Ovary (tissue), 3 donors: ENCODE results near the gene BRD3.

Experiments
- CTCF ChIP-seq, 3 donors: fragments of 450-650 bp in 2 of 3; fragments of 200-600 bp in 1 of 3; IDR thresholded peaks; one replicate each; pipeline versions ENCODE4 v1.5.1 to v1.8.0; 2016 to 2022; ENCODE audit warnings: antibody characterized with exemption in 3 of 3, mild to moderate bottlenecking in 1 of 3
- EP300 ChIP-seq: sonication (generic); formaldehyde crosslinking; IDR thresholded peaks from one replicate; pipeline ENCODE4 v1.6.1; 2017; ENCODE audit warnings: antibody characterized with exemption
- POLR2A ChIP-seq: fragments of 450-650 bp; IDR thresholded peaks from one replicate; pipeline ENCODE4 v1.6.1; 2017; ENCODE audit warnings: antibody characterized with exemption, mild to moderate bottlenecking, moderate library complexity
- donor health status: DM: no; HTN: no; CAD: no.

DNA sequence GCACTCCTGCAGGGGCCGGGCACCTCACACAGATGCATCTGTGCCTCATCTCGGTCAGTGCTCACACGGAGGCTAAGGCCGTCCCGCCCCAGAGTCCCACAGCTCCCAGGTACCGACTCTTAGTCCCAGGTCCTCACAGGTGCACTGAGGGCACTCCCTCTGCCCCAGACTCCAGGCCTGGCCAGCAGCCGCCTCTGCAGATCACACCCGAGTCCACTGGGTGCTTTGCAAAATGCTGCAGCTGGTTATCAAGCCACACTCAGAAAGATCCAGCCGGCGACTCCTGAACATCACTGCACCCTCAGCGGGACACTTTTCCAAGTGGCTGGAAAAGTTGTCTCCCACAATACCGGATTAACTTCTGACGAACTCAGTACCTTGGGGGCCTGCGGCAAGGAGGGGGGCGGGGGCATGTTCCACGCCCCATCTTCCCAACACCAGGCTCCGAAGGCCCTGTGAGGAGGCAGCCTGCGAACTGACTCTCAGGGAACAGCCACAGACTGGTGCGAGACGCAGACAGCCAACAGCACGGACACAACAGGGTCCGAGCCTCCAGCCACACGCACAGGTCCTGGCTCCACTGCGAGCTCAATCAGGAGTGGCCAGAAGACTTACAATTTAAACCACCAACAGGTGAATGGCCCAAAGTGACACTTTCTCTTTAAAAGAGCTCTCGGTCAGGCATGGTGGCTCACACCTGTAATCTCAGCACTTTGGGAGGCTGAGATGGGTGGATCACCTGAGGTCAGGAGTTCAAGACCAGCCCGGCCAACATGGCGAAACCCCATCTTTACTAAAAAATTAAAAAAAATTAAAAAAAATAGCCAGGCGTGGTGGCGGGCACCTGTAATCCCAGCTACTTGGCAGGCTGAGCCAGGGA is 4.0 kb downstream of the BRD3 start:
- TF ChIP-seq CTCF (IDR thresholded peaks at IDR 0.05) = no peak
- TF ChIP-seq POLR2A = no peak
- no peak for TF ChIP-seq EP300
